ENCODE data around the gene RBM15B. TPM values are rescaled to one million over a fixed set of nuclear protein-coding genes. Genes with fewer than 3 reads are reported as not detected.
"Not testable (repeated sequence)": the region's sequence is repeated elsewhere in the genome, so short reads cannot be mapped to it uniquely, and the experiment has no call there.

RBM15B gene
- total RNA-seq, 1 donor from 2014 or later = 26.1 TPM

GRCh38 chr3:51378726-51379125 is 12.4 kb upstream of the RBM15B start:
- DNase-seq (ENCODE audit: low read depth) = no peak

DNA sequence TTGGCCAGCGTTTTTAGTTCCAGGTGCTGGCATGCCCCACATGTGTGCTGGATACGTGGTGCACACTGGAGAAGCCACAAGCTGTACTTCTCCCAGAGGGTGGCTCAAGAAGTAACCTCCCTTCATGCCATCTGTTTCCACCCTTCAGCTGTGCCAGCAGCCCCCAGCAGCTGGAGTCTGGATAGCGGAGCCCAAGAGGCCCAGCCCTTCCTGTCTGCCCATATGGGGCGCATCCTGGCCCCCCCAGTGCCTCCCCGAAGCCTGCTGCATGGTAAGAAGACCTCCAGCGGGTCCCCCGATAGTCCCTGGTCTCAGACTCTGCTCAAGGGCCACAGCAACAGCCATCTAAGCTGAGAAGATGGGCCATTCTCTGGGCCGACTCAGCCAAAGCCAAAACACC is 11.8 kb upstream of the RBM15B start:
- DNase-seq (ENCODE audit: low read depth) = peak; percentile 76

GRCh38 chr3:51379746-51380455 is 11.2 kb upstream of the RBM15B start:
- no peak for DNase-seq (ENCODE audit: low read depth)

DNA sequence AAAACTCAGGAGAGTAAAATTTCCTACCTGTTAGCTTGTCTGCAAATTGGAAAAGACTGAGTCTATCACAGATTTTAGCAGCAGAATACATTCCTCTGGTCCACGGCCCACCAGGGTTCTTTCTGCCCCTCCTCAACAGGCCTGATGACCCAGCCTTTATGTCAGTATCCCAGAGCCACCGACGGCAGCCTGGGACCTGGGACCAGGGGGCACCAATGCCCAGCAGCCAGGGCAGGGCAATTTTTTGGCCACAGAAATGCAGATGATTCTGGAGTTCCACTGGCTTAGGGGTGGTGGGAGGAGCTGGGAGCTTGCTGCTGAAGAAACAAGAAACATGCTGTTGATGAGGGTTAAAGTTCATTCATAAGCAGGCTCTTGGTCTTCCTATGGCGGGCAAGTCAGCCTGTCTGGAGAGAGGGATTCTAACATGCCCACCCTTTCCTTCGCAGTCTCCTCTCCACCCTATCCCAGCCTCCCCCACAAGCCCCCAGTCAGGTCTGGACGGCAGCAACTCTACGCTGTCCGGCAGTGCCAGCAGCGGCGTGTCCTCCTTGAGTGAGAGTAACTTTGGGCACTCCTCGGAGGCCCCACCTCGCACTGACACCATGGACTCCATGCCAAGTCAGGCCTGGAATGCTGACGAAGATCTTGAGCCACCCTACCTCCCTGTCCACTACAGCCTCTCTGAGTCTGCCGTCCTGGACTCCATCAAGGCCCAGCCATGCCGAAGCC is 10.3 kb upstream of the RBM15B start:
- no peak for DNase-seq (ENCODE audit: low read depth)

GRCh38 chr3:51381333-51381705 is 9.8 kb upstream of the RBM15B start:
- DNase-seq (ENCODE audit: low read depth) = no peak

DNA sequence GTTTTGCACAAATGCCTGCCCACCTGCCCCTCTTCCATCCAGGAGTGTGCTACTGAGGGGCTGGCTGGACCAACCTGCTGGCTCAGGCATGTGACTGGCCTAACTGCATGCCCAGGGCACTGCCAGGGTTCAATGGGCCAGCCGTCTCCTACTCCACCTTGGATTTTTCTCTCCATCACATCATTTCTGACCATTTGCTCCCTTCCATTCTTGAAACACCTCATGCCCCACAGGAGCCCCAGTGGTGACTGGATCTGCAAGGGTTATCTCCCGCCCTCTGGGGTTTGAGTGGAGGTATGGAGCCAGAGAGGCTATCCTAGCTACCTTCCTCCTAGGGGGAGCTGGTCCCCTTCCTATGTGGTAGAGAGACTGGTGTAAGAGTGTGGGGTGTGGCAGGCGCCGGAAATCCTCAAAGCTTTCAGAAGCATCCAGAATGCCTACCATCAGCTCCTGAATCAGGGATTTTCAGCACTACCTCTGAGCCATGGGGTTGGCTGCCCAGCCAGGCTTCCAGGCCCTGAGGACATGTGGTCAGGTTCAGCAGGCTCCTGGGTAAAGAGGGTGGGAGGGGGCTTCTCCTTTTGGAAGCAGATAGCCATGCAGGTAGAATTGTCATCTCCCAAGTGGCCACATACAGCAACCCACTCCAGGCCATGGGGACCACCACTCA is 8.9 kb upstream of the RBM15B start:
- DNase-seq (ENCODE audit: low read depth) = no peak

DNA sequence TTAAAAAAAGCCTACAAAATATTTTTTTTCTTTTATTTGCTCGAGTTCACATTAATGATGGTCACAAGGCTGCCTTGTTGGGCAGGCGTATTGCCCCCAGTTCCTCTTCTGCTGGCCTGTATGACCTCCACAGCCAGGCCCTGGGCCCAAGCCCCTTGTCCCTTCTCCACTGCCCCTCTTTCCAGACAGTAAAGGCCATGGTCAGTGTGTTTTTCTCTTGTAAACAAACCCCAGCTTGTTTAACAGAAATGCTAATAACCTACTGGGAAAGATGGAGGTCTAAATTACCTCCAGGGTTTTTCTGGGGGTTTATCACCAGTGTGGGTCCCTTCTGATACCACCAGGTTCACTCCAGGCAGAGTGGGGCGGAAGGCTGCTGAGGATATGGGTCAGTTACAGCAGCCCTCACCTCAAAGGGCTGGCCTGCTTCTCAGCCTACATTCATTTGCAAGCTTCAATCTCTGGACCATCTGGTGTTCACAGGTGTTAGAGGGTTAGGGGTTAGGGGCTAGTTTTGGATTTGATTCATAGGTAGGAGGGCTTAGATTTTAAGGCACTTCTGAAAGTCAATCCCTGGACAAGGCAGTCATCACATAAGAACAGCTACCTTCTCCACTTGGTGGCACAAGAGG is 8.0 kb upstream of the RBM15B start:
- DNase-seq (ENCODE audit: low read depth) = no peak

GRCh38 chr3:51384055-51384725 is 6.9 kb upstream of the RBM15B start:
- peak; percentile 26 for DNase-seq (ENCODE audit: low read depth)

DNA sequence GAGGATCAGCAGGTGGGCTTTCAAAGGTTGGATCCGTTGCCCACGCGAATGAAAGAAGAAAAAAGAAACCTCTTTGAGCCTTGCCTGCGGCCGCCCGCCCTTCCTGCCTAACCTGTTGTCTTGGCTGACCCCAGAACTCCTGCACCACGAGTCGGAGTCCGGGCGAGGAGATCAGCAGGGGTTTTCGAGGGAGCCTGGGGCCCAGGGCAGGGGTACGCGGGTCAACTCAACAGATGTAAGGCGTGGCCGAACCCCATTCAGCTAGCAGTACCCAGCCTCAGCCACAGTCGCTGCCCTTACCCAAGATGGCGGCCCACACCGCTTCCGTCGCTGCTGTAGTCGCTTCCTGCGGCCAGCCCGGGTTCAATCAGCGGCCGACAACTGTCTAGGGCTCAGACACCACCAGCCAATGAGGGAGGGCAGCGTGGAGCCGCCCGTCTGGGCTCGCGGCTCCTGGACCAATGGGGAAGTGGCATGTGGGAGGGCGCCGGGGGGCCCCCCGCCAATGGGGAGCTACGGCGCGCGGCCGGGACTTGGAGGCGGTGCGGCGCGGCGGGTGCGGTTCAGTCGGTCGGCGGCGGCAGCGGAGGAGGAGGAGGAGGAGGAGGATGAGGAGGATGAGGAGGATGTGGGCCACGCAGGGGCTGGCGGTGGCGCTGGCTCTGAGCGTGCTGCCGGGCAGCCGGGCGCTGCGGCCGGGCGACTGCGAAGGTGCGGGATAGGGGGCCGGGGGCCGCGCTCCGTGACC is 6.2 kb upstream of the RBM15B start, which contains the start of gene MANF:
Gene MANF, plus strand, starts transcription at position 566 of the 748 bp plus-strand sequence. Its CDS starts 52 bp downstream, at position 618.
- DNase-seq (ENCODE audit: low read depth) = peak; percentile 99

DNA sequence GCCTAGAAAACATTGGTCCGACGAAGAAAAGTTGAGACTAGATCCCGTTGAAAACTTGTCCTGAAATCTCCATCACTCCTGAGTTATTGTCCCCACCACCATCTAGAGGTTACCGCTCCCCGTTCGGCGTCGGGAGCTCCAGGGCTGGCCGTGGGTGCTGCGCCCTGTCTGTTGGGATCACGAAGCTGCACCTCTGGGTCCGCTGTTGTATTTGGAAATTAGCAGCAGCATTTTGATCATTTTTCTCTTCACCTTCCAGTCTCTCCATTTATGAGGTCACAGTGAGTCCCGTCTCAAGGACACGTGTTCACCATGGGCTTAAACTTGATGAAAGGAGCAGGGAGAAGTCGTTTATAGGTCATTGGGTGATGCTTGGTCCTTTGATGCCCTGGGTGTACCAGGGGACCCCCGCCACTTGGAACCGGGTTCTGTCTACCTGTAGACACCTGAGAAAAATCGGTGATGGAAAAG is 5.4 kb upstream of the RBM15B start:
- no peak for DNase-seq (ENCODE audit: low read depth)

DNA sequence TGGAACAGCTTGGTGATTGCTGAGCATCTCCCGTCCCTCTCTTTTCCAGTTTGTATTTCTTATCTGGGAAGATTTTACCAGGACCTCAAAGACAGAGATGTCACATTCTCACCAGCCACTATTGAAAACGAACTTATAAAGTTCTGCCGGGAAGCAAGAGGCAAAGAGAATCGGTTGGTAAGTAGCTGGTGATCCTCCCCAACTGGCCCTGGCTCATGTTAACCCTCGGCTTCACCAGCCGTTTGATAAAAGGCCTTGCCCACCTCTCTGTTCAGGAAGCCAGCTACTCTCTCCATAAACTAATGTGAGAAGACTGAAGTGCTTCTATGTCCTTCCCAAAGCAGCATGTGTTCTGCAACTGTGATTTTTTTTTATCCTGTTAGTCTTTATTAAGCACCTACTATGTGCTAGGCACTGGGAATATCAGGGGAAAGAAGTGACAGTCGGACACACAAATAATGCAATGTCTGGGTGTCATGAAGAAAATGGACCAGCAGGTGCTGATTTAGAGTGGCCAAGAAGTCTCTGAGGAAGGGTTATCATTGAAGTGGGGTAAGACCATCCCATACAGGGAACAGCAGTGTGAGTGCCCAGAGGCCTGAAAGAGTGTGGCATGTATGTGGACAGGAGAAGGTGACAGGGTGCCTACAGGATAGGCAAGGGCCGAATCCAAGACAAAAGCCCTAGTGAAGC is 4.8 kb upstream of the RBM15B start:
- no peak for DNase-seq (ENCODE audit: low read depth)

- no peak for DNase-seq (ENCODE audit: low read depth)
These were observed 4.2 kb upstream of the RBM15B start for GRCh38 chr3:51386852-51387229.

DNA sequence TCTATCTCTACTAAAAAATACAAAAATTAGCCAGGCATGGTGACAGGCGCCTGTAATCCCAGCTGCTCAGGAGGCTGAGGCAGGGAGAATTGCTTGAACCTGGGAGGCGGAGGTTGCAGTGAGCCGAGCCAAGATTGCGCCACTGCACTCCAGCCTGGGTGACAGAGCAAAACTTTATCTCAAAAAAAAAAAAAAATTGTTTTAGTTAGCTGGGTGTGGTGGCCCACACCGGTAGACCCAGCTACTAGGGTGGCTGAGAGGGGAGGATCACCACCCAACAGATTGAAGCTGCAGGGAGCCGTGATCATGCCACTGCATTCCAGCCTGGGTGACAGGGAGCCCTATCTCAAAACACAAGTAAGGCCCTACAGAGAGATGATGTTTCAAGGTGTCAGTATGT is 3.8 kb upstream of the RBM15B start:
- DNase-seq (ENCODE audit: low read depth) = not testable (repeated sequence)

GRCh38 chr3:51388286-51389029 is 2.6 kb upstream of the RBM15B start:
- no peak for DNase-seq (ENCODE audit: low read depth)

- DNase-seq (ENCODE audit: low read depth) = peak; percentile 53
These were observed 1.5 kb upstream of the RBM15B start for GRCh38 chr3:51389423-51390183.

DNA sequence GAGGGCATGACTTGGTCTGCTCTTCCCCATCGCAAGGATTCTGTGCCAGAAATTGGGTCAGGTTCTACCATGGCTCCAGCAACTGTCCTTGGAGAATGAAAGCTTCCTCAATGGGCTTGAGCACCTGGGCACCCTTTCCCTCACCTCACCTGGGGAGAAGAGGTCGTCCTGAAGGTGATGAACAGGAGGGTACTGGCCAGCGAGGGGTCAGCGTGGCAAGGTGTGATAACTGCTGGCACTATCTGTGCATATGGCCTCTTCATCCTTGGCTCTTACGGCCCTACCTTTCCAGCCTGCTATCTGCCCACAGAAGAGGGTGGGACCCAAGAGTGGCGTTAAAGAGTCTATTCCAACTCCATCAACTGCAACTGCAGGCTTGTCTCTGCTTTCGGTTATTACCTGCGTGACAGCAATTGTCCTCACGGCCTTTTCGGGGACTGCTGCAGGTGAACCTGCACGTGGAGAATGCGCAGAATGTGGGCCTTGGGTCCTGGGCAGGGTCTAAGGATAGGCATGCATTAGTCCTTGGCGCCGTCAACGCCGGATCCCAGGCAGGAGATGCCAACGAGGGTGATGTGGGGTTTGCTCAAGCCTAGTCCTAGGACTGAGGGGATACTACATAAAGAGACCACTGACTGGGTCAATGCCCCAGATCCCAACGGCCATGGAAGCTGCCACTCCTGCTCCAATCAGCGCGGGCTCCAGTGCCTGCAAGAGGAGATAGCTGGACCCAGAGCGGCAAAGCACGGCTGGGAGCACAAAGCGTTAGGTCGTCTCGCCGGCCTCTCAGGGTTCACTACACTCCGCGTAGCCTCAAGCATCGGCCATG is 625 bp upstream of the RBM15B start:
- DNase-seq (ENCODE audit: low read depth) = no peak
